Stimulated activated CD4-positive, alpha-beta T cell treated with anti-CD3 and anti-CD28 coated beads, TNF-alpha, amount 100 ng/mL, for 24 hours (primary cell): ENCODE measurements around the gene SERPINB7.

Experiments used
- DNase-seq, 3 experiments: peaks; one replicate each; pipeline ENCODE4 v3.0.0-alpha.2; 2020; ENCODE audit warnings: low read depth in 3 of 3

SERPINB7 gene

GRCh38 chr18:63844254-63844653 is 69.0 kb downstream of the SERPINB7 start:
- no peak for DNase-seq

GRCh38 chr18:63848159-63848558 is 72.9 kb downstream of the SERPINB7 start:
- DNase-seq = no peak

GRCh38 chr18:63850020-63850419 is 74.8 kb downstream of the SERPINB7 start:
- peak in 1 of 3 experiments; percentile 5 for DNase-seq

- DNase-seq = no peak
Observed at GRCh38 chr18:63850636-63851035, 75.4 kb downstream of the SERPINB7 start.
